GM18517 (cell line): Measurements from ENCODE around the gene CABP7.
A peak's percentile ranks its signal among the peaks of the same experiment; 100 is the strongest.
"Not testable (repeated sequence)": the region's sequence is repeated elsewhere in the genome, so short reads cannot be mapped to it uniquely, and the experiment has no call there.

Source experiments
- ATAC-seq: cut with Tn5 transposase; IDR thresholded peaks from one replicate; pipeline ENCODE4 v1.9.1; 2021; ENCODE audit warnings: mild to moderate bottlenecking, moderate library complexity; ENCODE audit not compliant: unreplicated experiment

CABP7 gene

GRCh38 chr22:29747832-29748231 lies 28.0 kb downstream of the CABP7 start:
- no peak for ATAC-seq

GRCh38 chr22:29748248-29748893 lies 28.6 kb downstream of the CABP7 start:
- no peak for ATAC-seq

GRCh38 chr22:29750029-29750428 lies 30.2 kb downstream of the CABP7 start:
- no peak for ATAC-seq

GRCh38 chr22:29750559-29751538 lies 31.0 kb downstream of the CABP7 start:
- no peak for ATAC-seq

GRCh38 chr22:29751669-29752068 lies 31.9 kb downstream of the CABP7 start:
- no peak for ATAC-seq

- ATAC-seq: no peak
These were observed 34.2 kb downstream of the CABP7 start for GRCh38 chr22:29753808-29754657.

GRCh38 chr22:29754658-29755395 lies 35.0 kb downstream of the CABP7 start:
- ATAC-seq: not testable (repeated sequence)

- no peak for ATAC-seq
These were observed 36.1 kb downstream of the CABP7 start for GRCh38 chr22:29755889-29756288.

GRCh38 chr22:29756341-29756740 lies 36.5 kb downstream of the CABP7 start:
- no peak for ATAC-seq

GRCh38 chr22:29757096-29757495 lies 37.3 kb downstream of the CABP7 start:
- ATAC-seq: no peak

- no peak for ATAC-seq
These were observed 38.3 kb downstream of the CABP7 start for GRCh38 chr22:29758068-29758622.

- no peak for ATAC-seq
These were observed 39.2 kb downstream of the CABP7 start for GRCh38 chr22:29758959-29759358.

- ATAC-seq: no peak
These were observed 42.5 kb downstream of the CABP7 start for GRCh38 chr22:29762263-29762662.

GRCh38 chr22:29765905-29766631 lies 46.3 kb downstream of the CABP7 start:
- ATAC-seq: peak; percentile 17

GRCh38 chr22:29766632-29767170 lies 46.9 kb downstream of the CABP7 start, which contains the start of gene ZMAT5:
Gene ZMAT5 (minus strand): TSS chr22:29767007. CDS start chr22:29748544, 18,463 bp downstream.
- ATAC-seq: peak; percentile 78

- peak; percentile 67 for ATAC-seq
These were observed 47.6 kb downstream of the CABP7 start, which contains the start of gene UQCR10 for GRCh38 chr22:29767171-29768051. Gene UQCR10 (plus strand): TSS chr22:29767369. CDS start chr22:29767399, 30 bp downstream.

- no peak for ATAC-seq
These were observed 48.4 kb downstream of the CABP7 start for GRCh38 chr22:29768052-29768693.
